ENCODE measurements around the gene RAMP1.

The RAMP1 gene

DNA sequence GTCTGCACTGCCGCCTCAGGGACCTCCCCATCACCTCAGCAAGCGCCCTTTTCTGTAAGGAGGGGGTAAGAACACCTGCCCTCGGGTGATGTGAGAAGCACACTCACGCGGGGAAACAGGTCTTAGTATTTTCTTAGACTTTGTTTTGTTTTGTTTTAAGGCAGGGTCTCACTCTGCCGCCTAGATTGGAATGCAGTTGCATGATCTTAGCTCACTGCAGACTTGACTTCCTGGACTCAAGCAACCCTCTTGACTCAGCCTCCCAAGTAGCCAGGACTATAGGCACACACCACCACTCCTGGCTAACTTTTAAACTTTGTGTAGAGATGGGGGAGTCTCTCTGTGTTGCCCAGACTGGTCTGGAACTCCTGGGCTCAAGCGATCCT lies 37.1 kb downstream of the RAMP1 start:
- Histone ChIP-seq H2BK120ac (ENCODE audit: low read depth, low read length) (no peak overlapping the region), H2BK15ac (replicated peaks; ENCODE audit: low read depth) (no peak overlapping the region), H3K27ac (ENCODE audit: low read depth, low read length) (no peak overlapping the region), H3K79me1 (ENCODE audit: low read length) (no peaks in the 10 kb centered on the region), H4K5ac (ENCODE audit: low read length) (no peak overlapping the region), H2AK5ac (ENCODE audit: low read length) (no peak overlapping the region), H3K23ac (ENCODE audit: low read length) (no peak overlapping the region), H3K56ac (ENCODE audit: low read length) (no peak overlapping the region), H4K8ac (ENCODE audit: low read depth, low read length) (no peak overlapping the region), H3K27me3 (ENCODE audit: insufficient read depth, low read length, poor library complexity) (no peaks in the 10 kb centered on the region), H2BK5ac (ENCODE audit: low read length) (no peak overlapping the region), H3K36me3 (ENCODE audit: control insufficient read depth, insufficient read depth, low read length) (no peaks in the 10 kb centered on the region), H3K4me3 (ENCODE audit: low read length) (no peak overlapping the region), H3K79me2 (ENCODE audit: control insufficient read depth, insufficient read depth, low read length) (no peaks in the 10 kb centered on the region), H3K4ac (ENCODE audit: low read depth, low read length) (no peak overlapping the region), H3K4me1 (ENCODE audit: control insufficient read depth, low read depth, low read length) (no peaks in the 10 kb centered on the region), H3K9ac (ENCODE audit: low read length) (no peak overlapping the region), H3K4me2 (ENCODE audit: low read length) (no peak overlapping the region), H3K18ac (ENCODE audit: low read length) (no peak overlapping the region)
- WGBS (ENCODE audit: extremely low coverage, insufficient coverage, low lambda C conversion rate) = no CpG with 5 or more reads among the region's 7 CpGs
- peak; percentile 8 for DNase-seq

- H3K4me2 ChIP-seq (ENCODE audit: low read length) = no peak overlapping the region
- H4K5ac ChIP-seq (ENCODE audit: low read length) = no peak overlapping the region
- no peak overlapping the region for H2BK5ac ChIP-seq (ENCODE audit: low read length)
- no CpG with 5 or more reads among the region's 10 CpGs for WGBS (ENCODE audit: extremely low coverage, insufficient coverage, low lambda C conversion rate)
- no peak for DNase-seq
- H3K4me1 ChIP-seq (ENCODE audit: control insufficient read depth, low read depth, low read length) = no peaks in the 10 kb centered on the region
- H2BK120ac ChIP-seq (ENCODE audit: low read depth, low read length) = no peak overlapping the region
- no peak overlapping the region for H3K23ac ChIP-seq (ENCODE audit: low read length)
- no peaks in the 10 kb centered on the region for H3K79me1 ChIP-seq (ENCODE audit: low read length)
- no peak overlapping the region for H3K4ac ChIP-seq (ENCODE audit: low read depth, low read length)
- no peaks in the 10 kb centered on the region for H3K79me2 ChIP-seq (ENCODE audit: control insufficient read depth, insufficient read depth, low read length)
- H3K56ac ChIP-seq (ENCODE audit: low read length) = no peak overlapping the region
- no peak overlapping the region for H3K4me3 ChIP-seq (ENCODE audit: low read length)
- no peaks in the 10 kb centered on the region for H3K36me3 ChIP-seq (ENCODE audit: control insufficient read depth, insufficient read depth, low read length)
- H4K8ac ChIP-seq (ENCODE audit: low read depth, low read length) = no peak overlapping the region
- no peak overlapping the region for H3K9ac ChIP-seq (ENCODE audit: low read length)
- no peak overlapping the region for H2AK5ac ChIP-seq (ENCODE audit: low read length)
- H2BK15ac ChIP-seq (replicated peaks; ENCODE audit: low read depth) = no peak overlapping the region
- H3K27me3 ChIP-seq (ENCODE audit: insufficient read depth, low read length, poor library complexity) = no peaks in the 10 kb centered on the region
- H3K18ac ChIP-seq (ENCODE audit: low read length) = no peak overlapping the region
- H3K27ac ChIP-seq (ENCODE audit: low read depth, low read length) = no peak overlapping the region
Measured at GRCh38 chr2:237896956-237897355, 37.5 kb downstream of the RAMP1 start.

- Histone ChIP-seq H3K27me3 (ENCODE audit: insufficient read depth, low read length, poor library complexity) (no peaks in the 10 kb centered on the region), H3K23ac (ENCODE audit: low read length) (no peak overlapping the region), H4K5ac (ENCODE audit: low read length) (no peak overlapping the region), H2AK5ac (ENCODE audit: low read length) (no peak overlapping the region), H2BK5ac (ENCODE audit: low read length) (no peak overlapping the region), H3K79me1 (ENCODE audit: low read length) (no peaks in the 10 kb centered on the region), H3K79me2 (ENCODE audit: control insufficient read depth, insufficient read depth, low read length) (no peaks in the 10 kb centered on the region), H3K36me3 (ENCODE audit: control insufficient read depth, insufficient read depth, low read length) (no peaks in the 10 kb centered on the region), H3K4ac (ENCODE audit: low read depth, low read length) (no peak overlapping the region), H3K56ac (ENCODE audit: low read length) (no peak overlapping the region), H3K4me3 (ENCODE audit: low read length) (no peak overlapping the region), H3K4me2 (ENCODE audit: low read length) (no peak overlapping the region), H2BK15ac (replicated peaks; ENCODE audit: low read depth) (no peak overlapping the region), H4K8ac (ENCODE audit: low read depth, low read length) (no peak overlapping the region), H3K27ac (ENCODE audit: low read depth, low read length) (no peak overlapping the region), H3K4me1 (ENCODE audit: control insufficient read depth, low read depth, low read length) (no peaks in the 10 kb centered on the region), H2BK120ac (ENCODE audit: low read depth, low read length) (no peak overlapping the region), H3K18ac (ENCODE audit: low read length) (no peak overlapping the region), H3K9ac (ENCODE audit: low read length) (no peak overlapping the region)
- WGBS (ENCODE audit: extremely low coverage, insufficient coverage, low lambda C conversion rate) = no CpG with 5 or more reads among the region's 1 CpG
- DNase-seq = peak; percentile 12
Measured at GRCh38 chr2:237898057-237898414, 38.6 kb downstream of the RAMP1 start.

GRCh38 chr2:237900891-237901831 lies 41.7 kb downstream of the RAMP1 start:
- no peak overlapping the region for H4K8ac ChIP-seq (ENCODE audit: low read depth, low read length)
- no peak overlapping the region for H3K4ac ChIP-seq (ENCODE audit: low read depth, low read length)

DNA sequence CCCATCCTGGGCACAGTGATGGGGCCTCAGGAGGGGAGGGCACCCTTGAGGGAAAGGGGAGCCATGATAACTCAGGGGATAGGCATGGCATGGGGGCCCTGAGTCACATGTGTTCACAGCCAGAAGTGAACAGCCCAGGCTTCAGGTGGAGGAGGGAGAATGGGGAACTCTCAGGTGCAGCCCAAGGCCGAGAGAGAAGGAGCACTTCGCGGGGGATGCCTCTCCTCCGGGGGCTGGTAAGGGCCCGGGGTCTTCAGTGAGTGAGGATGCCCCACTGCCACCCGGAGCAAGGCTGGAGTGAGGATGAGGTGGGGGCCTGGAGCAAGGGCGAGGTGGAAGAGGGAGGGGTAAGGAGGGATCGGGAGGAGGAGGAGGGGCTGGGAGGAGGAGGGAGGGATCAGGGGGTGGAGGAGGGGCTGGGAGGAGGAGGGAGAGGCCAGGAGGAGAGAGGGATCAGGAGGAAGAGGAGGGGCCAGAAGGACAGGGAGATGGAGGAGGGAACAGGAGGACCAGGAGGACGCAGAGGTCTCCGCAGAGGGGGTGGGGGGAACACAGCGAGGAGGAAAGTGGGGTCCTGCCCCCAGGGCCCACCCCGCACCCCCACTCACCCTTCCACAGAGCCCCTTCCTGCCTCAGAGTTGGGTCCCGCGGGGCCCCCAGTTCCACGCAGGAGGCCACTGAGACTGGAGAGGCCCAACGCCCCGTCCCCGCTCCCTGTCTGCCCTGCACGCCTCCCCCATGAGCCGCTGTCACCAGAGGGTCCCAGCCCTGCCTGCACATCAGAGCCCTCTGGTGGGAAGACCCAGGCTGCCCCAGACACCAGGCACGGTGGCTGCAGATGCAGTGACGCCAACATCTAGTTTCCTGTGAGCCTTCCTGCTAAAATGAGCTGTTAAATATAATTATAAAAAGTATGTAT lies 42.8 kb downstream of the RAMP1 start:
- H3K79me1 ChIP-seq (ENCODE audit: low read length) = no peaks in the 10 kb centered on the region
- H2BK120ac ChIP-seq (ENCODE audit: low read depth, low read length) = no peak overlapping the region
- no peak overlapping the region for H3K4me2 ChIP-seq (ENCODE audit: low read length)
- H3K4me1 ChIP-seq (ENCODE audit: control insufficient read depth, low read depth, low read length) = no peaks in the 10 kb centered on the region
- H3K23ac ChIP-seq (ENCODE audit: low read length) = no peak overlapping the region
- no CpG with 5 or more reads among the region's 22 CpGs for whole genome bisulfite sequencing (ENCODE audit: extremely low coverage, insufficient coverage, low lambda C conversion rate)
- DNase-seq = peak; percentile 28
- H3K79me2 ChIP-seq (ENCODE audit: control insufficient read depth, insufficient read depth, low read length) = no peaks in the 10 kb centered on the region
- no peak overlapping the region for H3K4me3 ChIP-seq (ENCODE audit: low read length)
- no peak overlapping the region for H3K9ac ChIP-seq (ENCODE audit: low read length)
- H2BK5ac ChIP-seq (ENCODE audit: low read length) = no peak overlapping the region
- no peak overlapping the region for H3K18ac ChIP-seq (ENCODE audit: low read length)
- no peaks in the 10 kb centered on the region for H3K36me3 ChIP-seq (ENCODE audit: control insufficient read depth, insufficient read depth, low read length)
- no peak overlapping the region for H3K56ac ChIP-seq (ENCODE audit: low read length)
- H4K5ac ChIP-seq (ENCODE audit: low read length) = no peak overlapping the region
- H2BK15ac ChIP-seq (replicated peaks; ENCODE audit: low read depth) = no peak overlapping the region
- no peak overlapping the region for H3K4ac ChIP-seq (ENCODE audit: low read depth, low read length)
- no peak overlapping the region for H4K8ac ChIP-seq (ENCODE audit: low read depth, low read length)
- H2AK5ac ChIP-seq (ENCODE audit: low read length) = no peak overlapping the region
- no peaks in the 10 kb centered on the region for H3K27me3 ChIP-seq (ENCODE audit: insufficient read depth, low read length, poor library complexity)
- H3K27ac ChIP-seq (ENCODE audit: low read depth, low read length) = no peak overlapping the region

More at GRCh38 chr2:237900891-237901831, 41.7 kb downstream of the RAMP1 start:
- no peak overlapping the region for H2BK15ac ChIP-seq (replicated peaks; ENCODE audit: low read depth)
- H3K79me2 ChIP-seq (ENCODE audit: control insufficient read depth, insufficient read depth, low read length) = no peaks in the 10 kb centered on the region
- H3K36me3 ChIP-seq (ENCODE audit: control insufficient read depth, insufficient read depth, low read length) = no peaks in the 10 kb centered on the region
- H3K23ac ChIP-seq (ENCODE audit: low read length) = no peak overlapping the region
- no peak overlapping the region for H3K27ac ChIP-seq (ENCODE audit: low read depth, low read length)
- H2AK5ac ChIP-seq (ENCODE audit: low read length) = no peak overlapping the region
- no peak overlapping the region for H3K9ac ChIP-seq (ENCODE audit: low read length)
- no peak overlapping the region for H2BK5ac ChIP-seq (ENCODE audit: low read length)
- H3K4me2 ChIP-seq (ENCODE audit: low read length) = no peak overlapping the region
- WGBS (ENCODE audit: extremely low coverage, insufficient coverage, low lambda C conversion rate) = no CpG with 5 or more reads among the region's 19 CpGs
- H3K4me3 ChIP-seq (ENCODE audit: low read length) = no peak overlapping the region
- H3K56ac ChIP-seq (ENCODE audit: low read length) = no peak overlapping the region
- H3K18ac ChIP-seq (ENCODE audit: low read length) = no peak overlapping the region
- DNase-seq = no peak
- no peaks in the 10 kb centered on the region for H3K4me1 ChIP-seq (ENCODE audit: control insufficient read depth, low read depth, low read length)
- no peaks in the 10 kb centered on the region for H3K79me1 ChIP-seq (ENCODE audit: low read length)
- no peaks in the 10 kb centered on the region for H3K27me3 ChIP-seq (ENCODE audit: insufficient read depth, low read length, poor library complexity)
- no peak overlapping the region for H4K5ac ChIP-seq (ENCODE audit: low read length)
- no peak overlapping the region for H2BK120ac ChIP-seq (ENCODE audit: low read depth, low read length)
